Subcutaneous adipose tissue (tissue), 4 donors: ENCODE measurements around the gene CALU. TPM values are rescaled to one million over a fixed set of nuclear protein-coding genes. Genes with fewer than 3 reads are reported as not detected.
A peak's percentile ranks its signal among the peaks of the same experiment; 100 is the strongest.

Experiments used
- CTCF ChIP-seq: fragments of 450-650 bp; IDR thresholded peaks from one replicate; pipeline ENCODE4 v1.5.1; 2016; ENCODE audit warnings: low read depth, mild to moderate bottlenecking, control low read depth, antibody characterized with exemption, moderate library complexity
- small RNA-seq: library from RNA; depleted of rRNA; stranded (forward); fragments of <200 nt; gene quantifications from one replicate; pipeline ENCODE3, GENCODE V24; 2016
- total RNA-seq, 4 donors: library from RNA; depleted of rRNA; stranded (reverse); fragments of >200 nt; gene quantifications; one replicate each; pipeline ENCODE4 v1.1.0, GENCODE V29; 2016

The CALU gene
- total RNA-seq, 4 donors from 2014 or later, result 73.7 to 200 (median 143) TPM

GRCh38 chr7:128811631-128812430, 72.7 kb downstream of the CALU start:
- TF ChIP-seq CTCF, result no peak

GRCh38 chr7:128812514-128813168, 73.5 kb downstream of the CALU start:
- no peak for TF ChIP-seq CTCF

- TF ChIP-seq CTCF, result no peak
Measured at GRCh38 chr7:128814499-128814898, 75.3 kb downstream of the CALU start.

- no peak for TF ChIP-seq CTCF
Measured at GRCh38 chr7:128815289-128815942, 76.3 kb downstream of the CALU start.

GRCh38 chr7:128818694-128819093, 79.5 kb downstream of the CALU start:
- no peak for TF ChIP-seq CTCF

Small RNA genes lying within 50 kb of the gene (small RNA-seq; reads per million reads assigned to genes)
- not detected for gene RN7SL81P
- gene RNA5SP242, result 21.2 reads per million, percentile 94 among the genes with 10 or more reads in this experiment
- not detected for gene RNA5SP243

Other genes with a start within 250 kb of the CALU start
- 1 to 10 TPM in 3 of 4 donors, under 1 TPM in 1; 0.49 to 2.7 (median 2.1) TPM for gene GARIN1A, start 67.1 kb upstream of the CALU start, total RNA-seq
- gene OPN1SW, start 36.4 kb downstream of the CALU start, total RNA-seq, result not detected
- gene CCDC136, start 52.6 kb downstream of the CALU start, total RNA-seq, result 1 to 10 TPM; 2.6 to 6.6 (median 3.1) TPM
- 10 to 100 TPM in 1 of 4 donors, 1 to 10 TPM in 3; 3.3 to 10.3 (median 4.8) TPM for gene FLNC, start 91.0 kb downstream of the CALU start, total RNA-seq
- 100 to 1,000 TPM in 3 of 4 donors, 10 to 100 TPM in 1; 72.3 to 240 (median 123) TPM for gene ATP6V1F, start 123.5 kb downstream of the CALU start, total RNA-seq
- 1 to 10 TPM in 2 of 4 donors, under 1 TPM in 2; 0.16 to 2.3 (median 1.1) TPM for gene KCP, start 171.3 kb downstream of the CALU start, total RNA-seq
- 10 to 100 TPM; 12.7 to 32.6 (median 18.9) TPM for gene IRF5, start 198.6 kb downstream of the CALU start, total RNA-seq